DOHH2 (cell line): Measurements from ENCODE around the gene DYNLL2.
A peak's percentile ranks its signal among the peaks of the same experiment; 100 is the strongest.

ENCODE experiments used
- H3F3A ChIP-seq: fragments of 200-600 bp; sonication (generic), shearing (Covaris generic); 2 replicates; pipeline ENCODE4 v1.6.0; 2016; ENCODE audit warnings: antibody characterized with exemption, mild to moderate bottlenecking; ENCODE audit not compliant: control insufficient read depth, insufficient read depth
- H3K27ac ChIP-seq: fragments of 200-600 bp; sonication (generic); 2 replicates; pipeline ENCODE4 v1.5.1; 2014; ENCODE audit warnings: low read depth, mild to moderate bottlenecking, low read length, moderate library complexity
- H3K27me3 ChIP-seq: fragments of 200-600 bp; sonication (generic); 2 replicates; pipeline ENCODE4 v1.6.1; 2014; ENCODE audit warnings: mild to moderate bottlenecking, low read length, mixed read lengths; ENCODE audit not compliant: control insufficient read depth
- H3K36me3 ChIP-seq: fragments of 200-600 bp; sonication (generic); 2 replicates; pipeline ENCODE4 v1.6.1; 2014; ENCODE audit warnings: mild to moderate bottlenecking, low read length, moderate library complexity, mixed read lengths; ENCODE audit not compliant: control insufficient read depth
- H3K4me1 ChIP-seq: fragments of 200-600 bp; sonication (generic); 2 replicates; pipeline ENCODE4 v1.6.1; 2014; ENCODE audit warnings: mild to moderate bottlenecking, low read length, mixed read lengths; ENCODE audit not compliant: control insufficient read depth
- H3K4me2 ChIP-seq: fragments of 200-600 bp; sonication (generic); 2 replicates; pipeline ENCODE4 v1.6.0; 2014; ENCODE audit warnings: mild to moderate bottlenecking, low read length, moderate library complexity
- H3K4me3 ChIP-seq: fragments of 200-600 bp; sonication (generic); 2 replicates; pipeline ENCODE4 v1.5.1; 2014; ENCODE audit warnings: mild to moderate bottlenecking, low read length, mixed read lengths
- H3K79me2 ChIP-seq: fragments of 200-600 bp; sonication (generic); 2 replicates; pipeline ENCODE4 v1.6.1; 2014; ENCODE audit warnings: mild to moderate bottlenecking, low read length, mixed read lengths; ENCODE audit not compliant: control insufficient read depth
- H3K9me2 ChIP-seq: fragments of 200-600 bp; sonication (generic); replicated peaks from 2 replicates; pipeline ENCODE4 v1.6.1; 2014; ENCODE audit warnings: mild to moderate bottlenecking, low read length, mixed read lengths; ENCODE audit not compliant: control insufficient read depth
- H3K9me3 ChIP-seq: fragments of 200-600 bp; sonication (generic); 2 replicates; pipeline ENCODE4 v1.6.1; 2014; ENCODE audit warnings: antibody characterized with exemption, low read length, mixed read lengths; ENCODE audit not compliant: control insufficient read depth, insufficient read depth
- H4K20me1 ChIP-seq: fragments of 200-600 bp; sonication (generic); 2 replicates; pipeline ENCODE4 v1.6.0; 2014; ENCODE audit warnings: low read depth, mild to moderate bottlenecking, antibody characterized with exemption, low read length, moderate library complexity; ENCODE audit not compliant: control insufficient read depth, insufficient read depth
- EZH2phosphoT487 ChIP-seq: fragments of 200-600 bp; sonication (generic); IDR thresholded peaks from 2 replicates; pipeline ENCODE4 v1.6.1; 2017; ENCODE audit warnings: borderline replicate concordance, mild to moderate bottlenecking, antibody characterized with exemption, low read length, moderate library complexity, mixed read lengths
- TF ChIP-seq, protein P1 (sequence below): fragments of 200-600 bp; sonication (generic); IDR thresholded peaks from one replicate; pipeline ENCODE4 v1.5.1; 2014; ENCODE audit warnings: antibody characterized with exemption, mild to moderate bottlenecking, low read depth, low read length; ENCODE audit not compliant: poor library complexity, severe bottlenecking

The DYNLL2 gene

DNA sequence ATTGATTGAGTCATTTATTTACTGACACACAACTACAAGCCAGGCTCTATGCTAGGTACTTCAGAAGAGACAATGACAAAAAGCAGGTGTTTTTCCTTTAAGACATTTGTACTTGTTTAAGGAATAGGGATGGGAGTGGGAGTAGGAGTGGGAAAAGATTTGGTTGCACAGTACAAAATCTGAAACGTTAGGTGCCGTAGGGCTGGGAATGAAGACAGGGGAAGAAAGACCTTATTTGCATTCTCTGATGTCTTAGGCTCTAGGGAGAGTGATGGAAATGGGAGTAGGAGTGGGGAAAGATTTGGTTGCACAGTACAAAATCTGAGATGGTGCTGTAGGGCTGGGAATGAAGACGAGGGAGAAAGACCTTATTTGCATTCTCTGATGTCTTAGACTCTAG lies 36.3 kb downstream of the DYNLL2 start:
- Histone ChIP-seq H3F3A (no peaks in the 10 kb centered on the region), H3K4me2 (no peak overlapping the region), H3K4me1 (no peaks in the 10 kb centered on the region), H3K9me2 (no peaks in the 10 kb centered on the region), H3K36me3 (no peaks in the 10 kb centered on the region), H3K27ac (no peak overlapping the region), H3K4me3 (no peak overlapping the region), H3K9me3 (no peaks in the 10 kb centered on the region), H4K20me1 (no peaks in the 10 kb centered on the region), H3K79me2 (no peaks in the 10 kb centered on the region), H3K27me3 (peaks cover 2% of the 10 kb centered on the region; the same call in 1 of the 2 replicates)
- TF ChIP-seq, protein P1, sequence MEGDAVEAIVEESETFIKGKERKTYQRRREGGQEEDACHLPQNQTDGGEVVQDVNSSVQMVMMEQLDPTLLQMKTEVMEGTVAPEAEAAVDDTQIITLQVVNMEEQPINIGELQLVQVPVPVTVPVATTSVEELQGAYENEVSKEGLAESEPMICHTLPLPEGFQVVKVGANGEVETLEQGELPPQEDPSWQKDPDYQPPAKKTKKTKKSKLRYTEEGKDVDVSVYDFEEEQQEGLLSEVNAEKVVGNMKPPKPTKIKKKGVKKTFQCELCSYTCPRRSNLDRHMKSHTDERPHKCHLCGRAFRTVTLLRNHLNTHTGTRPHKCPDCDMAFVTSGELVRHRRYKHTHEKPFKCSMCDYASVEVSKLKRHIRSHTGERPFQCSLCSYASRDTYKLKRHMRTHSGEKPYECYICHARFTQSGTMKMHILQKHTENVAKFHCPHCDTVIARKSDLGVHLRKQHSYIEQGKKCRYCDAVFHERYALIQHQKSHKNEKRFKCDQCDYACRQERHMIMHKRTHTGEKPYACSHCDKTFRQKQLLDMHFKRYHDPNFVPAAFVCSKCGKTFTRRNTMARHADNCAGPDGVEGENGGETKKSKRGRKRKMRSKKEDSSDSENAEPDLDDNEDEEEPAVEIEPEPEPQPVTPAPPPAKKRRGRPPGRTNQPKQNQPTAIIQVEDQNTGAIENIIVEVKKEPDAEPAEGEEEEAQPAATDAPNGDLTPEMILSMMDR, result no peak
- no peak for TF ChIP-seq EZH2phosphoT487

DNA sequence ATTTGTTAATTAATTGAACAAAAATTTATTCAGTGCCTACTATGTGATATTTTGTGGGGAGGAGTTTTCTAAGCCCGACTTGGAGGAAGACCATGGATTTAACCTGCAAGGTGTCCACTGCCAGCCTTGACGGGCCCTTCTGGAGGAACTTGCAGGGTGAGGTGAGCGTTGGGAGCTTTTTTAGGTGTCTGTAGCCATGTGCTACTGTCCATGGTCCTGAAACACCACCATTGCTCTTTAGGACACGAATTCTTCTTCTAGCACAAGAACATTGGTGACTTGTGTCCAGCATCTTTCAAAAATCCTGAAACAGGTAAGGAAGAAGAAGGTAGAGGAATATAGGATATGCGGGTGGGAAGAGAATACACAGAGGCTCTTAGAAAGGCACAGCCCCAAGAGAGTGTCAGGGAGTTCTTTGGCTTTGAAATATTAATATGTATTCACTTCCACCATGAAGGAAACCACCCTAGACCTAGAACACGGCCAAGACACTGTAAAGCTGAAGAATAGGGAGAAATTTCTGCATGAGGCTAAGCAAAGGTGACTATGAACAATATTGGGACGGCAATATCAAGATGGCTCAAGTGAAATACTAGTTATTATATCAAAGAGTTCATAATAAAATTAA lies 37.1 kb downstream of the DYNLL2 start:
- H3K4me1 ChIP-seq, result no peaks in the 10 kb centered on the region
- TF ChIP-seq, protein P1, result no peak
- no peak overlapping the region for H3K4me2 ChIP-seq
- no peaks in the 10 kb centered on the region for H3F3A ChIP-seq
- no peaks in the 10 kb centered on the region for H3K79me2 ChIP-seq
- peaks cover 2% of the 10 kb centered on the region; the same call in 1 of the 2 replicates for H3K27me3 ChIP-seq
- no peaks in the 10 kb centered on the region for H3K9me2 ChIP-seq
- H3K9me3 ChIP-seq, result no peaks in the 10 kb centered on the region
- no peak overlapping the region for H3K4me3 ChIP-seq
- H3K27ac ChIP-seq, result no peak overlapping the region
- H3K36me3 ChIP-seq, result no peaks in the 10 kb centered on the region
- H4K20me1 ChIP-seq, result no peaks in the 10 kb centered on the region

DNA sequence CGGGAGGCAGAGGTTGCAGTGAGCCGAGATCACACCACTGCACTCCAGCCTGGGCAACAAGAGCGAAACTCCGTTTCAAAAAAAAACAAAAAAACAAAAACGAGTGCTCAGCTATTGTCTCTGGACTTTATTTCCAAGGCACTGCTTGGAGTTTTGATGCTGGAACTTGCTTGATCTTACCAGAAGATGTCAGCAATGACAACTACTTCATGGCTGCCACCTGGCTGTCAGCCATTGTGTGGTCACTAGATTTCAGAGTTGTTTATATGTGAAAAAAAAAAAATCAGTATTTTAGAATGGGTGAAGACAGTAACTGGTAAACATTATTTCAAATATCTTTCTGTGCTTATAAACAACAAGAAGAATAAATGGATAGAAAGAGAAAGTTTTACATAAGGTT lies 38.7 kb downstream of the DYNLL2 start:
- Histone ChIP-seq H3F3A (no peaks in the 10 kb centered on the region), H3K4me3 (no peak overlapping the region), H3K4me1 (no peaks in the 10 kb centered on the region), H3K36me3 (no peaks in the 10 kb centered on the region), H3K9me2 (no peaks in the 10 kb centered on the region), H4K20me1 (no peaks in the 10 kb centered on the region), H3K79me2 (no peaks in the 10 kb centered on the region), H3K27ac (no peak overlapping the region), H3K9me3 (no peaks in the 10 kb centered on the region), H3K27me3 (peaks cover 15% of the 10 kb centered on the region), H3K4me2 (no peak overlapping the region)
- TF ChIP-seq EZH2phosphoT487, result no peak
- TF ChIP-seq, protein P1, result peak; percentile 39
